HG03064 (cell line): ENCODE measurements around the gene OSGIN1.

Experiments
- ATAC-seq: cut with Tn5 transposase; IDR thresholded peaks from one replicate; pipeline ENCODE4 v1.9.1; 2021; ENCODE audit warnings: low read depth; ENCODE audit not compliant: unreplicated experiment

OSGIN1 gene

DNA sequence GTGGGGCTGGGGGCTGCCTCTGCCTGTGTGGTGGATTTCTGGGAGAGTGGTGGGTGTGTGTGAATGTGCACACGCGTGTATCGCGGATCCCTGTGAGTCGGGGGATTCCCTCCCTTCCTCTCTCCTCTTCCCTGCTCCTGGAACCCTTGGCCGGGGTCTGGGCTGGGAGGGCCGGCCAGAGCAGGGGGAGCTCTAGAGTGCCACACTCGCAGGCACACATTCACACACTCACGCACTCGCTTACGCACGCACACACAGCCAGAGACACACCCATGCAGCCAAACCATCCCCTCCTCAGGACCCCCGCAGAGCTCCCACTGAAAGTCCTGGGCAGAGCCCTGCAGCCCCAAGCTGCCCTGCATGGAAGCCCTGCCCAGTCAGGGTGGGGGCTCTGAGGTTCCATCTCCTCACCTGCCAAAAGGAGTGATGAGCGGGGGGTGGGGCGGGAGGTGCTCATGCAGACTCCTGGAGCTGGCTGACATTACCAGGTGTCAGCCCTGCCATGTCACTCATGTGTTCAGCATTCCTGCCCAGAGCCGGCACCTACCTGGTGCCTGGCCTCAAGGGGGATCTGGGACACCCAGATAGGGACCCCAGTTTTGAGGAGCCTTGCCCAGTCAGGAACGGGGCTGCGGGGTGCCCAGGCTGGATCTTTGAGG is 16.9 kb downstream of the OSGIN1 start:
- no peak for ATAC-seq

DNA sequence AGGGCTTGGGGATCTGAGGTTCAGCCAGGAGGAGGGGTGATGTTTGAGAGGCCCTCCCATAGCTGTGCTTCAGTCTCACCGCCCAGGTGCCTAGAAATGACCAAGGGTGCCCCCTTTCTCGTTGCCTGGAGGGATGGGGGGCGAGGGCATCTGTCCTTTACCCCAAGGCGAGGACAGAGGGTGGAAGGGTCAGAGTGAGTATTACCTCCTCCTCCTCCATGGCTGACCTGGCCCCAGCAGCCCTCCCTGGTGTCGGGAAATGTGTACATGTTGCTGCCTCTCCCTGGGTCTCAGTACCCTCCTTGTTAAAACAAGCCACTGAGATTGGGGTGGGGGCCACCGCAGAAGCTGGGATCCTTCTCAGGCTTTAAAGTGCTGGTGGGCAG is 17.4 kb downstream of the OSGIN1 start:
- ATAC-seq, result no peak

DNA sequence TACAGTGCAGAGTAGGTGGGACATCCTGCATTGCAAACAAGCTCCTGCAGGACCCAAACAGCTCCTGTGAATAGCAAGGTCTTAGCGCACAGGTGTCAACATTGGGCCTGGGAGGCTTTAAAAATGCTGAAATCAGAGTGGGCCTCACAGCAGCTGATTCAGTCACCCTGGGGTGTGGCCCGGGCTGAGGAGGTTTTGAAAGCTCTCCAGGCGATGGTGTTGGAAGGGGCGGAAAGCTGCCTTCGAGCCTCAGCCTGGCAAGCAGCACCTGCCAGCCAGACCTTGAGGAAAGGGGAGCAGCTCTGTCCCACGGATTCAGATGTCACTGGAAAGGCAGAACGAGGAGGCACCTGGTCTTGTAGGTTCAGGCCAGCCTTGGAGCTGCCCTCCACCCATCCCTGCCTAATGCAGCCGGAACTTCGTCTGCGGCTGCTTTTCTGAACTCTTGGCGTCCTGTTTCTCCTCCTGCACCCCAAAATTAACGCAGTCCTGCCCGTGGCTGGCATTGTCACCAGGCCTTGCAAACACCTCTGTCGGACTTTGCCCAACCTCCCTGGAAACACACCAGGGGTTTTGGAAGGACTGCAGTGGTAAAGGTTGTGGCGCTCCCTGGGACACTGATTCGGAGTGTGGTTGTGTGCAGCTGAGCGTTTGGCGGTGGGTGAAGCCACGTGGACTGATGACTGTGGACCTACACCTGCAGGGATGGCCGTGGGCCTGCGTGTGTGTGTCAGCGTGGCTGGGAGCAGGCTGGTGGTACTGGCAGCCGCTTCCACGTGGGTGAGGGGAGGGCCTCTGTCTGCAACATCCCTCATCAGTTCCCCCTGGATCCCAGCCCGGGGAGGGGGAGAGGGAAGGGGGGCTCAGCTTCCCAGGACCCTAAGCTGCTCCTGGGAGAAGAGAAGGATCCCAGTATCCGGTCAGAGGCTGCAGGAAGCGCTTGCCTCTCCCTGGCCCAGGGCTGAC is 18.4 kb downstream of the OSGIN1 start:
- ATAC-seq, result no peak

DNA sequence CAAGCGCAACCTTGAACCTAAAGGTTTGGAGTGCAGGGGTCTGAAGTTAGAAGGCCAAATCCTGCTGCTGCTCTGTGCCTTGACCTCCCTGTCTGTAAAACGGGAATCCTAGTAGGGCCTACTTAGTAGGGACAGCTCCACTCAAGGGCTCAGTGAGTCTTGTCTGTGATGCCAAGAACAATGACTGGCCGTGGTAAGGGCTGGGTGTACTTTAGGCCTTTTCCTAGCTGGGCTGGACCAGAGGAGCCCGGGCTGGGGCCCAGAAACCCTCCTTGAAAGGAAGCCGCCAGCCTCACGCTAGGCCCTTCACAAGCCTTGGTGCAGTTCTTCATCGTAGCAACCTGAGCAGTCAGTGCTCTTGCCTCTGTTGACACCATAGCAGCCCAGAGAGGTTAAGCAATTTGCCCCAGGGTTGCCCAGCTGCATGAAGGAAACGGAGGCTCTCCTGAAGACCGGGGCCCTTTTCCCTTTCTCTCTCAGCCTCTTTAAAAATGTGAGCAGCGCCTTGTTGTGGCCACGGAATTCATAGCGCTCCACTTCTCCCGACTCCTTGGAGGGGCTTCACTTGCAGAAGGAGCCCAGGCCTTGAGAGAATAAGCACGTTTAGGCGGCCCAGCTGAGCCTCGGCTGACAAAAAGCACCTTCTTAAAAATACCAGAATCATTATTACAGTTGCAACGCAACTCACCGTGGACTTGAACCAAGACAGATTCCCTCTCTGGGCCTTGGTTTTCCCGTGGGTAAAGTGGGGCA is 19.4 kb downstream of the OSGIN1 start:
- ATAC-seq, result no peak

DNA sequence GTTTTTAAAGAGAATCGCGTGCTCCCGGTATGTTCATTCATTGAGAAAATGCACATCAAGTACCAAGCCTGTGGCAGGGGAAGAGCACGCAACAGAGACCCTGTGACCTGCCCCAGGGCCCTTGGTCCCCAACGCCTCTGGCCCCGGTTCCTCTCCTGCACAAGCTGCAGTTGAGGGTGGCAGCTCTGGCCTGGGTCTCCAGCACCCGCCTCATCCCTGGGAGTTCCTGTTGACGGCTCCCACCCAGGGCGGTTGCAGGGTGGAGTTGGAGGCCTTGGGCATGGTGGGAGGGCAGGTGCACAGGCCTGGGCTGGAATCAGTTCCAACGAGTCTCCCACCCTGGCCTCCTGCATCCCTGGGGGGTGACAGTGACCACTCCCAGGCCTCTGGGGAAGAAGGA is 20.0 kb downstream of the OSGIN1 start:
- ATAC-seq, result no peak

DNA sequence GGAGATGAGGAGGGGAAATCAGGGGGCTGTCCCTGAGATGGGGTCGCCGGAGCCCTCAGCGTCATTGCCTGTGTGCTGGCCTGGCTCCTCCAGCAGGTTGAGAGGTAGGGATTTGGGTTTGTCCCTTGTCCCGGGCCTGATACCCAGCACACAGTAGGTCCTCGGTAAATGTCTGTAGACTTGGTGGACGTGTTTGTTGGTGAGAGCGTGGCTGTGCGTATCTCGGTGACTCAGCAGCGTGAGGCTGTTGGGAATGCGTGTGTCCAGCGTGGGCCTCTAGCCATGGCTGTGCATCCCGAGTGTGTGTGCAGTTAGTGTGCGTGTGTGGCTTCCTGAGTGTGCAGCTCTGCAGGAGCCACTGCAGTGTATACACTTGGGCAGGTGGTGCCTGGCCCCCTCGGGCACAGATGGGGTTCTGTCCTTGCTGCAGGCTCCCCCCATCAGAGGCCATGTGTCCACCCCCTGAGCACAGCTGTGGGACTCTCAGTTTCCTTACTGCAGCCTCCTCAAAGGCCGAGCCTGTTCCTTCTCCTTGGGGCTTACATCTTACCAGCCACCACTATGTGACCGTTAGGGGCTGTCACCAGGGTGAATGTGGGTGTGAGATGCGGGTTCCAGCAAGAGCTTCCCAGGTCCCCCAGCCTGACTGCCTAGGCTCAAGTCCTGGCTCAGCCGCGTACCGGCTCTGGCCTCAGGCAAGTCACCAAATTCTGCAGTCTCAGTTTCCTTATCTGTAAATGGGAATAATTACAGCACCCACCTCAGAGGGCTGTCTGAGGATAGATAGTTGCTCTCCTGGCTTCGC is 20.7 kb downstream of the OSGIN1 start:
- no peak for ATAC-seq

DNA sequence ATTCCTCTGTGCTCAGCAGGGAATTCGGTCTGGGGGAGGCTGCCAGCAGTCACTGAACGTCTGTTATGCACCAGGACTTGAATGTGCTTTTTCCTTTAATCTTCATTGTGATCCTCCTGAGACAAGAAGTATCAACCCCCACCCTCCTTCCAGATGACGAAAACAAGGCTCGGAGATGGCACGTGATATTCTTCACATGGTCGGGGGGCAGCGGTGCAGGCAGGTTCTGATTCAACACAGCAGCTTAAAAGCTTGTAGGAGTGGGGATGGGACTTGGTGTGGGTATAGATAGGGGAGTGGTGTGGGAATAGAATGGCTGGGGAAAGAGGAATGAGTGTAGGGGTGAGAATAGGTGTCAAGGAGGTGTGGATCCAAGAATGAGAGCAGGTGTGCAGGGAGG is 21.4 kb downstream of the OSGIN1 start:
- ATAC-seq, result no peak

DNA sequence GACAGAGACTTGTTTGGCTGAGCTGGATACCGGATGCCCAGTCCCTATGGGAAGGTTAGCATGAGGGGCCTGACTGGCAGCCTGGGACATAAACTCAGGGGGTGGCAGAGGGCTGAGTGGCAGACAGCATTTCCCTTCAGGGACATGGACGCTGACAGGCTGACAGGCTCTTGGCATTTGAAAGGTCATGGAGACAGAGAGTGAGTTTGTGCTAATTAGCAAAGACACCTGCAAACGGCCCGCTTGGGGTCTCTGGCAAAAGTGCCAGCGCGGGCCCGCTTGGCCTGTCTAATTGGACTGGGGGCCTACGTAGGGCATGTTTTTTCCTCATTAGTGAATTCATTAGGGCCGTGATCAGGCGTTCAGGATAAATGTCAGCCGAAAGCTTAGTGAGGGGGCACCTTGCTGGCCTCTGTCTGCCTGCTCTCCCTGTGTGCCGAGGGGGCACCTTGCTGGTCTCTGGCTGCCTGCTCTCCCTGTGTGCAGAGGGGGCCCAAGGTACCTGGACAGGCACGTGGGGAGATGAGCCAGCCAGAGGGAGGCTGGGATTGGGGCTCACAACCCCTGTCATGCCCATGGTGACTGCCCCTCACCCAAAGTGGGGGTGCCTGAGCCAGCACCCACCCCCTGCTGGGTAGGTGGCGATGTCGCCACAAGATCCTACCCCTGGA is 22.7 kb downstream of the OSGIN1 start:
- no peak for ATAC-seq

DNA sequence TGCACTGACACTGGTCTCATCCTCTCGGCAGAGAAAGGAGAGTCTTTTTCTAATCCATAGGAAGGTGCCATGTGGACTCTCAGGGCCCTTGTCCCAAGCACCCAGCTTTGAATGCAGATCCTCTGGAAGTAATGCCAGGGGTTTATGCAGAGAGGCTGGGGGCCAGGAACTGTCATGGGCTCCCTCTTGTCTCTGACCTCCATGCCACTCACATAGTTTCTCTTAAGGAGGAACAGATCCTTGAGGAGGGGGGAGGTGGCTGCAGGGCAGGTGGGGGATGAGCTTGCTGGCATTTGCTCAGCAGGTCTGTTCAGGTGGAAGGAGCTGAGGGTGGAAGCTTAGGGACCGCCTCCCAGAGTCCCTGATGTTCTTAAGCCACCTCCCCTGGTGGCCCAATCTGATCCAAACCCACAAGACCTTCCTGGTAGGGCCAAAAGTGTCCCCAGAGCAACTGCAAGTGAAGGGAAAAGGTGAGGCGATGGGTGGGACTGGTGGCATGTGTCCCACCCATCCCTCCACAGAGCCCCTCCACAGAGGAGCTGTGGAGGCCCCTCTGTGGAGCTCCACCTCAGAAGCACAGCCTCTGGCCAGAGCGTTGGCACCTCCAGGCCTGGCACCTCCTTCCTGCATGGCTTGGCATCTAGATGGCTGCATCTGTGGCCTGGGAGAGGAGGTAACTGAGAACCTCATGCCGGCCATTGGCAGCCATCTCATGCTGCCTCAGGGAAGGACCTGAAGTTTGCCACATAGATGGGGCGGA is 24.2 kb downstream of the OSGIN1 start:
- ATAC-seq, result no peak

DNA sequence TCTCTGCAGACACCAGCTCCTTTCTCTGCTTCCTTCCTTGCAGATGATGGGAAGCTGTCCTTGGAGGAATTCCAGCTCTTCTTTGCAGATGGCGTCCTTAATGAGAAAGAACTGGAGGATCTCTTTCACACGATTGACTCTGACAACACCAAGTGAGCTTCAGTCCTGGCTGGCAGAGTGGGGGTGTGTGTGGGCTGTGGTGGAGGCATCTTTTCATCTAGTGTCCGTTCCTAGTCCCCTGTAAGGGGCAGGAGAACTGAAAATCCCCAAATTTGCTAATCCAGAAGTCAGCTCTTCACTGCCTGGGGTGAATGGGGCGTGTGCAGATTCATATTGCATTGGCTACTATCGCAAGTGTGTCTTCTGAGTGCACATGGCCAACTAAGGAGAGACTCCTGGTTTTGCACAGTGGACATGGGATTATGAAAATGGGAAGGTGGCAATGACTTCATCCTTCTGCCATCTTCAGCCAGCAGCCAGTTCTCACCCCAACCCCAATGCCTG is 25.4 kb downstream of the OSGIN1 start:
- no peak for ATAC-seq

DNA sequence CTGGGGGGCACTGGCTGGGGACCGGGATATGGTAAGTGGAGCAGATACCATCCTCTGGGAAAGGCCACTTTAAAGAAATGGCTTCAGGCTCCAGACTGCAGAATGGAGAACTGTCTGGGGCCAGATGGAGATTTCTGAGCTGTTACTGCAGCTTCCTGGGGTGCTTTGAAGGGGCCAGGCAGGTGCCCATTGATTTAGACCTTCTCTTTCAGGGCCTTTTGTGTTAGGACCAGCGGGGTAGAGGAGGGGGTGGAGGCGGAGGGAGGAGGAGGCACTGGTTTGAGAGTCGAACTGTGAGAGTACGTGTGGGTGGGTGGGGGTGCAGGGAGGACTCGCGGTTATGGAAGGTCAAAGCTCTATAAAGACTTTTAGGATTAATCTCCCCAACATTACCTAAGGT is 26.4 kb downstream of the OSGIN1 start:
- no peak for ATAC-seq

DNA sequence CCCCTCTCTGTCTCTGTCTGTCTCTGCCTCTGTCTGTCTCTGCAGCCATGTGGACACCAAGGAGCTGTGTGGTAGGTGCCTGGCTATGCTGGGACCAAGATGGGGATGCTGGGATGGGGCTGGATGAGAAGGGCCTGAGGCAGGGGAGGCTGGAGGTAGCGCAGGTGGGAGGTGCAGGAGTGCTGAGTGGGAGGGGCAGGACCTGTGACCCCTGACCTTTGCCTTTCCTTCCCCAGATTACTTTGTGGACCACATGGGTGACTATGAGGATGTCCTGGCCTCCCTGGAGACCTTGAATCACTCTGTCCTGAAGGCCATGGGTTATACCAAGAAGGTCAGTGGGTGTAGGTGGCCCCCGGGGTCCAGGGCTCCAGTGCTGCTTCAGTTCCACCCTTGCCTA is 27.8 kb downstream of the OSGIN1 start:
- no peak for ATAC-seq

DNA sequence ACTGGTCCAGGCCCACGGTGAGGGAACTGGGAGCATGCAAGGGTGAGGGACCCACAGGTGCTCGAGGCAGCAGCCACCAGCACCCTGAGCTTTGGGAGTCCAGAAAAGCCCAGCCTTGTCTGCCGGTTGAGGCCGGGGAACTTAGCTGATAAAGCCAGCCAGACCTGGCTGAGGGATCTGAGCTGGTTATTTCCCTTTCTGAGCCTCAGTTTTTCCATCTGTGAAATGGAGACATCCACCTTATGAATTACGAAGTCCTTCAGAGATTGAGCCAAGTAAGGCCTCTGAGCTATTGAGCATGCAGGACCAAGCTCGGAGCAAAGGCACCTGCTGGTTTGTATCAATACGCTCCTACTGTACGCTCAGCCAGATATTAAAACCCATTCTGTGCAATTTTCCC is 28.8 kb downstream of the OSGIN1 start:
- ATAC-seq, result no peak

DNA sequence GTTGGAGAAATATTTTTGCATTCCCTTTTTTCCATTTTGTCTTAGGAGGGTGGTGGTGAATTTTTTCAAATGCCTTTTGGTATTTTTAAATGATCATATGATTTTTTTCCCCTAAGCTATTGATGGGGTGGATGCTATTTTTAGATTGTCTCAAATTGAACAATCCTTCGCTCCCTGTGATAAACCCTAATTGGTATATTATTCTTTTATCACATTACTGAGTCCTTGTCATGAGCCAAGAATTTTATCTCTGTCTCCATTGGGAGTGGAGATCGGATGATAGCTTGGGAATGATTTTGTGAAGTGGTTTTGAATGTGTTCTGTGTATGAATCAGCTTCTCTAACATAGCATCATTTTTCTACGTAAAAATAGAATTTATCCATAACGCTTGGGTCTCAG is 30.5 kb downstream of the OSGIN1 start:
- no peak for ATAC-seq

DNA sequence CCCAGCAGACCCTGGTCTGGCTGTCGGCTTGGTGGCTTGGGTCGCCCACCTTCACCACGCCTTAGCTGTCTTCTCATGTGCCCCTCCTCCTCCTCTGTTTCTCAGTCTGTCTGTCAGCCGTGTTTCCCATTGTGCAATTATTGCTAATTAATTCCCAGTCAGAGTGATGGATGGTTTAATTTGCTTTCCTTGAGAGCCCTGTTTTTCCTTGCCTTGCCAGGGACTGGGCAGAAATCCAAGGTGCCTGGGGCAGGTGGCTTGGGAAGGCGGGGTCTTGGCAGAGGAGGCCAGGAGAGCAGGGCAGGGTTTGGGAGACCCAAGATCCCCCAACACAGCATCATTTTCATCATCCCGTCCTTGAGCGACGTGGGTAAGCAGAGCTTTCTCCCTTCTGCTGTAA is 36.3 kb downstream of the OSGIN1 start:
- no peak for ATAC-seq

DNA sequence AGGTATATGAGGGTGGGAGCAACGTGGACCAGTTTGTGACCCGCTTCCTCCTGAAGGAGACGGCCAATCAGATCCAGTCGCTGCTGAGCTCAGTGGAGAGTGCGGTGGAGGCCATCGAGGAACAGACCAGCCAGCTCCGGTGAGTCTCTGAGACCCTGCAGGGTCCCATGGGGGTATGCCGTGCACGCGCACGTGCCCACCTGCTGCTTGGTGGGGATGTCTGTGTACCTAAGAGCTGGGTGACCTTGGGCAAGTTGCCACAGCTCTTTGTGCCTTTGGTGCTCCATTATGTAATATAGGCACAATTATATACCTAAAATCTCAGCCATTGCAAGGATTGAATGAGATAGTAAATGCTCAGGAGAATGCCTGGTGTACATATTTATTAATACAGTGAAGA is 37.5 kb downstream of the OSGIN1 start:
- no peak for ATAC-seq

DNA sequence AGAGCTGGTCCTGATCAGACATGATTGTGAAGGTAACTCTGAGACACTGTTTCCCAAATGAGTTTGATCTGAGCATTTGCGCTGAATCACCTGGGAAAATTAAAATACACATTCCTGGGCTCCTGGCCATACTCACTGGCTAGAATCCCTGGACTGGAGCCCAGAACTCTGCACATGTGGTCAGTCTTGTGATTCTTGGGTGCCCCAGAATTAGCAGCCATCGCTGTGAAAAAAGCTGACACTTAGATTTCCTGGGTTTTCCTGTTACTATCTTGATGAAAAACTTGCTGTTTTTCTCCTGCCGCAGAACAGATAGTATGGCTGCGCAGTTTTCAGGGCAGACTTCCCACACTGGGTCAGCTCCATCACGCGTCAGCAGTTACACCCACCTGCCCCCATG is 39.6 kb downstream of the OSGIN1 start:
- ATAC-seq, result no peak

DNA sequence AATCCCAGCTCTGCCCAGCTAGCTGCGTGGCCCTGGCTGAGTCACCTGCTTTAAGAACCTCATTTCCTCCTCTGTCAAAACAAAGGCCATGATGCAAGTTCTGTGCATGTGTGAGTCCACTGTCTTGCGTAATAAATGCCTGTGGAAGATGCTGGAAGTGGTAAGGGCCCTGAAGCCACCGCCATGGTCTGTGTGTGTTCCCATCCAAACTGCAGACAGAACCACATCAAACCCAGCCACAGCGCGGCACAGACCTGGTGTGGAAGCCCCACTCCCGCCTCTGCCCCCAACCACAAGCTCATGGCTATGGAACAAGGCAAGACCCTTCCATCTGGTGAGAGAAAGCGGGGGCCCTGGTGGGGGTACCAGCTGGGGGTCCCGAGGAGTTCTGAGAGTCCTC is 41.0 kb downstream of the OSGIN1 start:
- no peak for ATAC-seq

DNA sequence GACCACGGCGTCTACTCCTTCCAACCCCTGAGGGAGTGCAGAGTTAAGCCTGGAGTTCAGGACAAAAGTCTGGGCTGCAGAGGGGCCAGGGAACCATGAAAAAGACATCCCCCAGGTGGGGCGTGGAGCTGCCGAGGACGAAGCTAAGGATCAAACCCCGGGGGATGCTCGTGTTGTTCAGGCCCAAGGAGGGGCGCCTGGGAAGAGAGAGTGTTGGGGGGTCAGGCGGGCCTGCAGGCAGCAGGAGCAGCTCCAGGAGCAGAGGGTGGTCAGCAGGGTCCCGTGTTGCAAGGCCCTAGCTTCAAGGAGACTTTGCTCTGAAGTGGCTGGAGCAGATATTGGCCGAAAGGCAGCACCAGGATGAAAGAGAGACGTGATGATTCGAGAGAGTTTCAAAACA is 41.7 kb downstream of the OSGIN1 start:
- ATAC-seq, result no peak
